K562 (cell line): ENCODE data around the gene DRD2. TPM values are rescaled to one million over a fixed set of nuclear protein-coding genes. Genes with fewer than 3 reads are reported as not detected.

Experiments
- ATAC-seq: fragments of 200-7000 bp; cut with Tn5 transposase; 3 replicates; pipeline ENCODE4 v1.9.1; 2020; ENCODE audit warnings: moderate library complexity
- BruUV-seq: library from RNA; stranded (reverse); fragments of 400-500 nt; replicated peaks from 2 replicates; lab custom pipeline; 2021; lab: Mats Ljungman, UMichigan
- CTCF ChIA-PET: fragments of 300-600 bp; formaldehyde crosslinking; extraction: SDS; loops from one replicate; lab custom pipeline; 2021; ENCODE audit warnings: low intra/inter-chr PET ratio; lab: Yijun Ruan, JAX
- POLR2A ChIA-PET: fragments of 300-600, 350-650 bp; sonication (Branson Sonifier 250); formaldehyde crosslinking; extraction: SDS; loops from one replicate; lab custom pipeline; 2021; ENCODE audit warnings: antibody characterized with exemption, inconsistent platforms; lab: Yijun Ruan, JAX
- DNase-seq, 4 experiments: peaks; one replicate each; pipeline versions ENCODE4 v3.0.0 to v3.0.0-alpha.2; 2011 to 2018; ENCODE audit warnings: low spot score in 3 of 4, mixed read lengths in 3 of 4; ENCODE audit errors: extremely low read depth in 1 of 4
- FAIRE-seq: peaks from 2 replicates; lab custom pipeline; 2011; peaks lifted over from hg19 to GRCh38; lab: Jason Lieb, UNC
- H2AFZ ChIP-seq: 2 replicates; pipeline ENCODE4 v1.6.0; 2011; ENCODE audit warnings: low read depth, low read length, control low read depth, inconsistent platforms
- H3K27ac ChIP-seq: fragments of 200-600 bp; 3 replicates; pipeline ENCODE4 v1.8.0; 2011; ENCODE audit warnings: low read depth, mild to moderate bottlenecking, control low read depth, inconsistent platforms, low read length, moderate library complexity, mixed read lengths; ENCODE audit errors: extremely low read depth
- H3K27me3 ChIP-seq, 2 experiments: fragments of 300-600 bp in 1 of 2; 2 replicates in 1 of 2; 3 replicates in 1 of 2; pipeline versions ENCODE4 v1.6.0 to v1.8.0; 2011; ENCODE audit warnings: inconsistent platforms in 2 of 2, low read length in 2 of 2, mild to moderate bottlenecking in 1 of 2, mixed read lengths in 1 of 2, moderate library complexity in 1 of 2; ENCODE audit not compliant: control insufficient read depth in 2 of 2, insufficient read depth in 2 of 2
- H3K36me3 ChIP-seq: fragments of 300-600 bp; 3 replicates; pipeline ENCODE4 v1.8.0; 2011; ENCODE audit warnings: mild to moderate bottlenecking, low read length, inconsistent platforms; ENCODE audit not compliant: control insufficient read depth, insufficient read depth
- H3K4me1 ChIP-seq, 2 experiments: fragments of 200-600 bp in 1 of 2; replicated peaks in 1 of 2; 2 replicates in 1 of 2; 3 replicates in 1 of 2; pipeline versions ENCODE4 v1.5.1 to v1.8.0; 2011; ENCODE audit warnings: inconsistent platforms in 2 of 2, low read length in 2 of 2, mild to moderate bottlenecking in 1 of 2, mixed read lengths in 1 of 2, moderate library complexity in 1 of 2; ENCODE audit not compliant: control insufficient read depth in 2 of 2, insufficient read depth in 2 of 2
- H3K4me2 ChIP-seq: 2 replicates; pipeline ENCODE4 v1.6.1; 2011; ENCODE audit warnings: low read length, control low read depth, inconsistent platforms, mixed read lengths; ENCODE audit not compliant: insufficient read depth
- H3K4me3 ChIP-seq: fragments of 200-600 bp; sonication (generic), shearing (Covaris generic); 2 replicates; pipeline ENCODE4 v1.5.1; 2016; ENCODE audit warnings: control low read depth, inconsistent platforms
- H3K79me2 ChIP-seq: fragments of 200-600 bp; 3 replicates; pipeline ENCODE4 v1.8.0; 2011; ENCODE audit warnings: low read length, inconsistent platforms; ENCODE audit not compliant: control insufficient read depth, insufficient read depth
- H3K9ac ChIP-seq, 2 experiments: 2 replicates each; pipeline versions ENCODE4 v1.6.0 to v1.6.1; 2011; ENCODE audit warnings: low read depth in 2 of 2, low read length in 2 of 2, control low read depth in 1 of 2, inconsistent platforms in 1 of 2, mild to moderate bottlenecking in 1 of 2, mixed read lengths in 1 of 2; ENCODE audit not compliant: insufficient read depth in 1 of 2
- H3K9me1 ChIP-seq: one replicate; pipeline ENCODE4 v1.6.0; 2011; ENCODE audit warnings: inconsistent platforms, mild to moderate bottlenecking, low read length, moderate library complexity; ENCODE audit not compliant: control insufficient read depth, insufficient read depth
- H3K9me3 ChIP-seq: replicated peaks from 2 replicates; pipeline ENCODE4 v1.5.1; 2011; ENCODE audit warnings: low read depth, low read length, inconsistent platforms; ENCODE audit not compliant: control insufficient read depth, insufficient read depth
- H4K20me1 ChIP-seq: replicated peaks from 2 replicates; pipeline ENCODE4 v1.6.1; 2011; ENCODE audit warnings: low read length, inconsistent platforms, mixed read lengths; ENCODE audit not compliant: control insufficient read depth, insufficient read depth
- ARHGAP35 ChIP-seq: fragments of 450-650 bp; IDR thresholded peaks from 2 replicates; pipeline ENCODE4 v1.6.1; 2018; ENCODE audit not compliant: partially characterized antibody
- NFIC ChIP-seq: fragments of 450-650 bp; IDR thresholded peaks from 2 replicates; pipeline ENCODE4 v1.6.1; 2017; ENCODE audit warnings: mild to moderate bottlenecking, inconsistent platforms
- NR2F6 ChIP-seq: fragments of 450-650 bp; formaldehyde crosslinking; IDR thresholded peaks from 2 replicates; pipeline ENCODE4 v1.4.0; 2020; ENCODE audit warnings: mild to moderate bottlenecking
- RBM15 ChIP-seq: fragments of 200-400 bp; formaldehyde crosslinking; IDR thresholded peaks from 2 replicates; pipeline ENCODE4 v1.6.1; 2018; ENCODE audit warnings: mild to moderate bottlenecking, low read length, moderate library complexity; ENCODE audit not compliant: insufficient read depth
- WGBS: fragments of 100-300 bp; shearing (Covaris generic); methylation state at CpG from one replicate; pipeline ENCODE4 v1.1.6; 2016; ENCODE audit warnings: low coverage, mixed read lengths; ENCODE audit not compliant: insufficient coverage; ENCODE audit errors: missing lambda C conversion rate; 5-methylcytosine and 5-hydroxymethylcytosine counted together
- in situ Hi-C: fragments of 300-500 bp; cut with MboI; formaldehyde crosslinking; loops from 4 replicates; pipeline ENCODE4 v1.15.0; 2018; ENCODE audit warnings: inconsistent platforms, mixed read lengths
- intact Hi-C: fragments of 100-400 bp; cut with micrococcal nuclease; formaldehyde crosslinking; loops from 2 replicates; pipeline ENCODE4 v1.14.2; 2022
- polyA plus RNA-seq, 8 experiments: library from polyadenylated mRNA; depleted of rRNA in 4 of 8; stranded (reverse) in 5 of 8; unstranded in 3 of 8; fragments of >200 nt; fragmentation: Nextera tagmentation in 2 of 8; fragmentation: Illumina TruSeq in 1 of 8; extraction: Ambion mirVana in 2 of 8; extraction: Trizol in 1 of 8; gene quantifications; 2 replicates each; pipeline versions ENCODE4 v1.2.1 to v1.2.3, GENCODE V29; 2011 to 2014; ENCODE audit warnings: inconsistent platforms in 1 of 8, missing spikeins in 1 of 8
- total RNA-seq, 7 experiments: library from RNA; depleted of rRNA in 6 of 7; stranded (reverse); fragments of >200 nt in 6 of 7; fragmentation: Illumina TruSeq in 2 of 7; extraction: Trizol in 2 of 7; gene quantifications; 2 replicates each; pipeline versions ENCODE4 v1.2.1 to v1.2.3, GENCODE V29; 2011 to 2021; ENCODE audit warnings: low replicate concordance in 1 of 7

DRD2 gene
- total and polyA plus RNA-seq, 9 of the 15 experiments (the other 6 are each of a cell fraction or from before 2014, with no cell fraction given): not detected

DNA sequence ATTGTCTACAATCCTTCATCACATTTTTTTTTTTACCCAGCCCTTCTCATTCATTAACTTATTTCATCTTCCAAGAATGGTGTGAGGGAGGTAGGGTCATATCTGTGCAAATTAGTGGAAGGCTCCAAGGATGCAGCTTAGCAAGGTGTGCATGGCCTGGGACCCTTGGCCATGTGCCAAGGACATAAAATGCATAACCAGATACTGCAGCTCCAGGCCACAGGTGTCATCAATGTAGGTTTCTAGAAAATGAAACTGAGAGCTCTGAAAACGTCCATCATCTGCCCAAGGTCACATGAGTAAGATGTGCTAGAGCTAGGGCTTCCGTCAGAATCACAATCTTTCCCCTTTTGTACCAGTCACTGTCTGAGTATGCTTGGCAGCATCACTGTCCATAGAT, 57.8 kb downstream of the DRD2 start:
- Histone ChIP-seq H3K9ac (no peak overlapping the region), H3K36me3 (no peaks in the 10 kb centered on the region), H3K9me1 (no peaks in the 10 kb centered on the region), H4K20me1 (no peaks in the 10 kb centered on the region; the same call in 1 of the 2 replicates), H3K4me1 (no peaks in the 10 kb centered on the region), H3K27ac (no peak overlapping the region), H3K4me2 (no peak overlapping the region), H3K9me3 (no peaks in the 10 kb centered on the region), H3K4me3 (no peak overlapping the region)
- POLR2A ChIA-PET: interaction anchor here (0.7 to 1.1 kb wide), 2 partner anchors 13 to 40 kb away, joined by 3 read pairs; no protein-coding TSS in a partner anchor
- whole genome bisulfite sequencing: 5% methylated on average over 2 of the region's 2 CpGs
- no peak for DNase-seq
- no TSS peak for BruUV-seq
- no peak for FAIRE-seq
- CTCF ChIA-PET: no interaction called here
- no peak for ATAC-seq
- in situ Hi-C loops (no loop called here), intact Hi-C loops (no loop called here)
- peak; percentile 59 for TF ChIP-seq NFIC
- no peak for TF ChIP-seq RBM15
- TF ChIP-seq, all 486 proteins: peak for 1
- no peaks in the 10 kb centered on the region for H3K79me2 ChIP-seq
- H3K27me3 ChIP-seq: peaks cover 8 to 64% of the 10 kb centered on the region in 2 experiments; a peak in 3 of 5 replicates
- H2AFZ ChIP-seq: no peak overlapping the region

DNA sequence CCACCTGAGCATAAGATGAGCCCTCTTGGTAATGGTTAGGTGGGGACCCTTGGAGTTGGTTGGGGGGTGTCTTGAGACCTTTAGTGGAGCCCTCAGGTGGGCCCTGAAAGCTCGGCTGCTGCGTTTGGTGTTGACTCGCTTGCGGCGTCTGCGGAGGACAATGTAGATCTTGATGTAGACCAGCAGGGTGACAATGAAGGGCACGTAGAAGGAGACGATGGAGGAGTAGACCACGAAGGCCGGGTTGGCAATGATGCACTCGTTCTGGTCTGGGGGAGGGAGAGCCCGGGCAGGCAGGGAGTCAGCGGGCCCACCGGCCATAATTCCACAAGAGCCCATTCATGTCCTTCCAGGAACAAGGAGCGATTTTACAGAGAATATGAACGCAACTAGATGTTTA, 59.9 kb downstream of the DRD2 start:
- H3K9ac ChIP-seq: no peak overlapping the region
- no TSS peak for BruUV-seq
- in situ Hi-C loops (no loop called here), intact Hi-C loops (no loop called here)
- no peak overlapping the region for H2AFZ ChIP-seq
- H3K9me3 ChIP-seq: no peaks in the 10 kb centered on the region
- no peak overlapping the region for H3K4me2 ChIP-seq
- peaks cover 8 to 80% of the 10 kb centered on the region in 2 experiments; a peak in 3 of 5 replicates for H3K27me3 ChIP-seq
- H3K4me1 ChIP-seq: no peaks in the 10 kb centered on the region
- H3K9me1 ChIP-seq: no peaks in the 10 kb centered on the region
- CTCF ChIA-PET: no interaction called here
- H3K36me3 ChIP-seq: no peaks in the 10 kb centered on the region
- H3K27ac ChIP-seq: no peak overlapping the region
- no peak for DNase-seq
- TF ChIP-seq NR2F6 (CRISPR knock-in tag) (no peak), ARHGAP35 (no peak)
- TF ChIP-seq, all 486 proteins: peak for 0
- Histone ChIP-seq H3K4me3 (no peak overlapping the region), H3K79me2 (no peaks in the 10 kb centered on the region), H4K20me1 (peaks cover 5% of the 10 kb centered on the region; the same call in 1 of the 2 replicates)
- 2% methylated on average over 16 of the region's 16 CpGs for WGBS
- no peak for ATAC-seq
- POLR2A ChIA-PET: no interaction called here
- FAIRE-seq: no peak
